Panc1 (cell line): ENCODE data around the gene POLR2C. TPM values are rescaled to one million over a fixed set of nuclear protein-coding genes. Genes with fewer than 3 reads are reported as not detected.
"Not testable (repeated sequence)": the region's sequence is repeated elsewhere in the genome, so short reads cannot be mapped to it uniquely, and the experiment has no call there.

Experiments used
- ATAC-seq: fragments of 200-7000 bp; cut with Tn5 transposase; 2 replicates; pipeline ENCODE4 v1.9.1; 2020; ENCODE audit warnings: mild to moderate bottlenecking, moderate library complexity
- BruUV-seq: library from RNA; stranded (reverse); fragments of 400-500 nt; replicated peaks from 2 replicates; lab custom pipeline; 2021; lab: Mats Ljungman, UMichigan
- CTCF ChIA-PET: fragments of 300-600 bp; sonication (Branson Sonifier 250); formaldehyde crosslinking; loops from one replicate; lab custom pipeline; 2022; ENCODE audit warnings: antibody characterized with exemption; lab: Charles Lee
- POLR2A ChIA-PET: fragments of 300-600 bp; sonication (Branson Sonifier 250); formaldehyde crosslinking; loops from one replicate; lab custom pipeline; 2022; ENCODE audit warnings: antibody characterized with exemption; lab: Charles Lee
- DNase-seq: peaks from one replicate; pipeline ENCODE4 v3.0.0-alpha.2; 2010; ENCODE audit warnings: low read depth, low spot score
- H3K27ac ChIP-seq: 2 replicates; pipeline ENCODE4 v1.5.1; 2011; ENCODE audit warnings: mild to moderate bottlenecking, low read length, inconsistent platforms
- H3K27me3 ChIP-seq: fragments of 200-500 bp; sonication (Bioruptor generic); 2 replicates; pipeline ENCODE4 v1.6.0; 2014; ENCODE audit warnings: low read length, inconsistent platforms; ENCODE audit not compliant: control insufficient read depth, insufficient read depth
- H3K36me3 ChIP-seq: fragments of 200-500 bp; sonication (Bioruptor generic); 2 replicates; pipeline ENCODE4 v1.5.1; 2014; ENCODE audit warnings: inconsistent platforms, mild to moderate bottlenecking, low read length, moderate library complexity; ENCODE audit not compliant: control insufficient read depth, insufficient read depth
- H3K4me1 ChIP-seq: 2 replicates; pipeline ENCODE4 v1.5.1; 2011; ENCODE audit warnings: inconsistent platforms, mild to moderate bottlenecking, low read length, moderate library complexity; ENCODE audit not compliant: control insufficient read depth, insufficient read depth
- H3K4me3 ChIP-seq, 2 experiments: 2 replicates each; pipeline ENCODE4 v1.5.1; 2011 to 2012; ENCODE audit warnings: low read depth in 2 of 2, low read length in 2 of 2, mild to moderate bottlenecking in 2 of 2, inconsistent platforms in 1 of 2, moderate library complexity in 1 of 2
- H3K9me3 ChIP-seq: fragments of 200-500 bp; sonication (Bioruptor generic); 2 replicates; pipeline ENCODE4 v1.5.1; 2014; ENCODE audit warnings: low read depth, mild to moderate bottlenecking, inconsistent platforms, low read length, moderate library complexity; ENCODE audit not compliant: control insufficient read depth, insufficient read depth
- CTCF ChIP-seq: fragments of 450-650 bp; IDR thresholded peaks from 2 replicates; pipeline ENCODE4 v1.5.1; 2017; ENCODE audit warnings: mild to moderate bottlenecking
- POLR2AphosphoS5 ChIP-seq: IDR thresholded peaks from 2 replicates; pipeline ENCODE4 v1.6.1; 2012; ENCODE audit warnings: mild to moderate bottlenecking, low read depth, low read length, moderate library complexity
- REST ChIP-seq, 2 experiments: IDR thresholded peaks; 2 replicates each; pipeline ENCODE4 v1.6.1; 2011 to 2012; ENCODE audit warnings: low read depth in 2 of 2, control low read depth in 1 of 2, low read length in 1 of 2, mild to moderate bottlenecking in 1 of 2, moderate library complexity in 1 of 2; ENCODE audit not compliant: insufficient read depth in 1 of 2
- SIN3A ChIP-seq: IDR thresholded peaks from 2 replicates; pipeline ENCODE4 v1.6.1; 2012; ENCODE audit warnings: low read depth, mild to moderate bottlenecking, low read length, moderate library complexity, borderline replicate concordance; ENCODE audit not compliant: insufficient read depth
- TCF7L2 ChIP-seq: IDR thresholded peaks from 2 replicates; pipeline ENCODE4 v1.6.1; 2011; ENCODE audit warnings: mild to moderate bottlenecking, low read depth, low read length, inconsistent platforms
- in situ Hi-C: cut with HindIII; loops from 2 replicates; pipeline ENCODE4 v1.10.0; 2016; ENCODE audit warnings: low sequenced_read_pairs, low pct_unique_long_range_greater_than_20kb
- intact Hi-C: fragments of 100-400 bp; cut with micrococcal nuclease; formaldehyde crosslinking; loops from one replicate; pipeline ENCODE4 v1.10.0; 2022; ENCODE audit not compliant: unreplicated experiment
- total RNA-seq: library from RNA; stranded (reverse); gene quantifications from one replicate; pipeline ENCODE4 v1.2.1, GENCODE V29; 2021; ENCODE audit not compliant: unreplicated experiment

Gene POLR2C
- total RNA-seq, 1 experiment from 2014 or later: 53.9 TPM

GRCh38 chr16:57498031-57498430 is 35.6 kb downstream of the POLR2C start:
- CTCF ChIA-PET: no interaction called here
- Histone ChIP-seq H3K9me3 (no peaks in the 10 kb centered on the region), H3K36me3 (no peaks in the 10 kb centered on the region), H3K27ac (no peak overlapping the region), H3K27me3 (no peaks in the 10 kb centered on the region), H3K4me3 (no peak overlapping the region), H3K4me1 (no peaks in the 10 kb centered on the region)
- POLR2A ChIA-PET: interaction anchor here (0.7 kb wide), 1 partner anchor 12 kb away, joined by 9 read pairs; the partner anchor contains the start of gene DOK4
- no peak for TF ChIP-seq POLR2AphosphoS5
- no peak for TF ChIP-seq REST (IDR thresholded peaks at IDR 0.05; ENCODE audit: insufficient read depth in 1 of 2, low read depth in 2 of 2, low read length in 1 of 2)
- TF ChIP-seq SIN3A: no peak
- in situ Hi-C loops: no loop called here
- intact Hi-C loops: no loop called here
- ATAC-seq (no peak), DNase-seq (no peak)
- BruUV-seq: no TSS peak

GRCh38 chr16:57499941-57500340 is 37.5 kb downstream of the POLR2C start:
- H3K9me3 ChIP-seq, H3K4me1 ChIP-seq, POLR2A ChIA-PET, H3K27me3 ChIP-seq, H3K27ac ChIP-seq, H3K36me3 ChIP-seq, H3K4me3 ChIP-seq, ATAC-seq, DNase-seq, BruUV-seq, intact Hi-C loops, in situ Hi-C loops: not testable (repeated sequence)
- CTCF ChIA-PET: interaction anchor here (0.6 kb wide), 1 partner anchor 43 kb away, joined by 11 read pairs; no protein-coding TSS in a partner anchor

GRCh38 chr16:57500578-57501111 is 38.2 kb downstream of the POLR2C start:
- in situ Hi-C loops (no loop called here), intact Hi-C loops (no loop called here)
- no peak for TF ChIP-seq TCF7L2
- no peak for TF ChIP-seq POLR2AphosphoS5
- TF ChIP-seq SIN3A: no peak
- TF ChIP-seq CTCF: no peak
- TF ChIP-seq REST (IDR thresholded peaks at IDR 0.05; ENCODE audit: insufficient read depth in 1 of 2, low read depth in 2 of 2, low read length in 1 of 2): no peak
- BruUV-seq: no TSS peak
- ChIA-PET POLR2A (no interaction called here), CTCF (interaction anchor here (0.6 kb wide), 1 partner anchor 43 kb away, joined by 11 read pairs; no protein-coding TSS in a partner anchor)
- H3K27me3 ChIP-seq: no peaks in the 10 kb centered on the region
- no peak for DNase-seq
- ATAC-seq: no peak
- H3K27ac ChIP-seq: no peak overlapping the region
- no peak overlapping the region for H3K4me3 ChIP-seq
- no peaks in the 10 kb centered on the region for H3K36me3 ChIP-seq
- no peaks in the 10 kb centered on the region for H3K4me1 ChIP-seq
- no peaks in the 10 kb centered on the region for H3K9me3 ChIP-seq
